Measurements from ENCODE around the gene MCF2L2.

The MCF2L2 gene

GRCh38 chr3:183331498-183331897 is 96.9 kb downstream of the MCF2L2 start:
- no peak for DNase-seq (ENCODE audit: low read depth)
- no peak overlapping the region for H3K4me3 ChIP-seq (ENCODE audit: control insufficient read depth, low read depth, low read length)
- no peak for TF ChIP-seq CTCF (conservative IDR thresholded peaks at IDR 0.05; ENCODE audit: control insufficient read depth, insufficient read depth, low read depth, low read length)

GRCh38 chr3:183330881-183331280 is 97.5 kb downstream of the MCF2L2 start:
- TF ChIP-seq CTCF (conservative IDR thresholded peaks at IDR 0.05; ENCODE audit: control insufficient read depth, insufficient read depth, low read depth, low read length), result no peak
- H3K4me3 ChIP-seq (ENCODE audit: control insufficient read depth, low read depth, low read length), result no peak overlapping the region
- DNase-seq (ENCODE audit: low read depth), result no peak

- H3K4me3 ChIP-seq (ENCODE audit: control insufficient read depth, low read depth, low read length), result no peak overlapping the region
- no peak for TF ChIP-seq CTCF (conservative IDR thresholded peaks at IDR 0.05; ENCODE audit: control insufficient read depth, insufficient read depth, low read depth, low read length)
- DNase-seq (ENCODE audit: low read depth), result no peak
These were observed 98.9 kb downstream of the MCF2L2 start for GRCh38 chr3:183329543-183329942.

- peak; percentile 68 for DNase-seq (ENCODE audit: low read depth)
- no peak for TF ChIP-seq CTCF (conservative IDR thresholded peaks at IDR 0.05; ENCODE audit: control insufficient read depth, insufficient read depth, low read depth, low read length)
These were observed 99.6 kb downstream of the MCF2L2 start for GRCh38 chr3:183328823-183329222.

GRCh38 chr3:183328164-183328563 is 100.3 kb downstream of the MCF2L2 start:
- H3K4me3 ChIP-seq (ENCODE audit: control insufficient read depth, low read depth, low read length), result no peak overlapping the region
- peak; percentile 39 for DNase-seq (ENCODE audit: low read depth)
- no peak for TF ChIP-seq CTCF (conservative IDR thresholded peaks at IDR 0.05; ENCODE audit: control insufficient read depth, insufficient read depth, low read depth, low read length)

More at GRCh38 chr3:183328823-183329222, 99.6 kb downstream of the MCF2L2 start:
- no peak overlapping the region for H3K4me3 ChIP-seq (ENCODE audit: control insufficient read depth, low read depth, low read length)

DNA sequence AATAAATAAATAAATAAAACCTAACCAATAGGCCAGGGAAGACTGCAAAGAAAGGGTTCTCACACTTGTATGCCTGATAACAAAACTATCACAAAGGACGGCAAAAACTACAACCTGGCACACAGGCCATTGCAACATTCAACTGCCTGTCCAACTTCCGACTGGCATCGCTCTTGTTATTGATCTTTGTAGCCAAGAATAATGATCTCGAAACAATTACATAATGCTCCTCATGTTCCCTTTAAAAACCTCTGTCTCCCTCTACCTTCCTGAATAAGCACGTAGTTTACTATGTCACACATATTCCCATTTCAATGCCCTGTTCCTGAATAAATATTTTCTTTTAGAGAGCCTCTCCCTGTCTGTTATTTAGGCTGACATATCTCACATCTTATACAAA is 101.1 kb downstream of the MCF2L2 start:
- no peak overlapping the region for H3K4me3 ChIP-seq (ENCODE audit: control insufficient read depth, low read depth, low read length)
- DNase-seq (ENCODE audit: low read depth), result no peak
- no peak for TF ChIP-seq CTCF (conservative IDR thresholded peaks at IDR 0.05; ENCODE audit: control insufficient read depth, insufficient read depth, low read depth, low read length)

DNA sequence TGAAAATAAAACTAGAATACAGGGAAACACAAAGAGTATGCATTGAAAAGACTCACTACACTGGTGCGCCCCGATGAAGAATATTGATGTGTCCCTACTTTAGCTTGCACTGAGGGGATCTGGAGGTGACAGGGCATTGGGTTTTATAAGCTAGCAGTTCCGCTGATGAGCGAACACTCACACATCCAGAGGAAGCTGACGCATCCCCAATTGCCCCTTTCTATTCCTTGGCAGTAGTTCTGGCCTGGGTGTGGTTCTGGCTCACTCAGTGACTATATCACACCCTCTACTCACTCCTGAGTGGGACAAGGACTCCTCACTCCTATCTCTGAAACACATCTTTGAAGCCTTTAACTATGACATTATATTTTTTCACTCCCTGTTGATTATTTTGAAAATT is 104.3 kb downstream of the MCF2L2 start:
- H3K4me3 ChIP-seq (ENCODE audit: control insufficient read depth, low read depth, low read length), result no peak overlapping the region
- TF ChIP-seq CTCF (conservative IDR thresholded peaks at IDR 0.05; ENCODE audit: control insufficient read depth, insufficient read depth, low read depth, low read length), result no peak
- peak; percentile 85 for DNase-seq (ENCODE audit: low read depth)

All from fibroblast of mammary gland (primary cell).